Upper lobe of left lung (tissue), 4 donors: ENCODE measurements around the gene LRRC31.

Experiments used
- CTCF ChIP-seq, 6 experiments: fragments of 450-650 bp in 4 of 6; fragments of 200-600 bp in 2 of 6; sonication (generic) in 2 of 6; IDR thresholded peaks; one replicate each; pipeline ENCODE4 v1.5.1; 2016 to 2019; ENCODE audit warnings: antibody characterized with exemption in 6 of 6
- POLR2A ChIP-seq, 4 donors: fragments of 450-650 bp; IDR thresholded peaks; one replicate each; pipeline ENCODE4 v1.5.1; 2016 to 2017; ENCODE audit warnings: antibody characterized with exemption in 4 of 4, mild to moderate bottlenecking in 2 of 4

DNA sequence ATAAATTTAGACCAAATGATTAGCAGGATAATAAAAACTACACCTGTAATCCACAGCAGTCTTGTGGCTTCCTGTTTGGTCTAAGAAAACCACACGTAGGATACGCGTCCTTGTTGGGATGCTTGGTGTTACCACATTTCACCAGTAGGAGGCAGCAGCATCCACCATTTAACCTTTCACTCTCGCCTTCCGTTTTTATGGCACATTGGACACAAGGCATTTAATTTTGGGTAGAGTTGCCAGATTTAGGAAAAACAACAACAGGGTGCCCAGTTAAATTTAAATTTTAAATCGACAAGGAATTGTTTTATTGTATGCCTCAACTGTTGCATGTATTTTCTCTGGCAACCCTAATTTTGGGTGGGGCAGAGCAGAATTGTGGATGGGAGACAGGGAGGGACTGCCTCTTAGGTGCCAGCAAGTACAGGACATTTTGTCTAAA is 6.3 kb downstream of the LRRC31 start:
- peak; percentile 79 to 94 (median 88) for TF ChIP-seq CTCF (IDR thresholded peaks at IDR 0.05)
- no peak for TF ChIP-seq POLR2A (IDR thresholded peaks at IDR 0.05)
